Retina (tissue), 1 donor: ENCODE results near the gene TDRD12.
"Not testable (repeated sequence)": the region's sequence is repeated elsewhere in the genome, so short reads cannot be mapped to it uniquely, and the experiment has no call there.

ENCODE experiments used
- DNase-seq: peaks from one replicate; pipeline ENCODE4 v3.0.0-alpha.2; 2016

TDRD12 gene

DNA sequence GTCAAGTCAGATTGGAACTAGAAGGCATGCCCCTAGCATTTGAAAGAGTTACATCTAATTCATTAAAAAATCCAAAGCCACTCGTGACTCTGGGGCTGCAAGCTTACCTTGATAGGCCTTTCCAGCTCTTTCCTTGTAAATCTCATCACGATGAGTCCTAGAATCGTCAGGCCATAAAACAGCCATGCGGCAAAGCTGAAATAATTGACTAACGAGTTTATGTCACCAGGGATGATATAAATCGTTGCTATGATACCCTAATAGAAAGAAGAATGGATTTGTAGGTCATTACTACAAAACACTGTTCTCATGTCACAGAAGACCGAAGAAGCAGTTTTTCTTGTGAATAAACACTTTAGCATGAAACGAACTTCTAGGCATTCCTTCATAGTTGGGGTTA, 122.5 kb downstream of the TDRD12 start:
- no peak for DNase-seq

DNA sequence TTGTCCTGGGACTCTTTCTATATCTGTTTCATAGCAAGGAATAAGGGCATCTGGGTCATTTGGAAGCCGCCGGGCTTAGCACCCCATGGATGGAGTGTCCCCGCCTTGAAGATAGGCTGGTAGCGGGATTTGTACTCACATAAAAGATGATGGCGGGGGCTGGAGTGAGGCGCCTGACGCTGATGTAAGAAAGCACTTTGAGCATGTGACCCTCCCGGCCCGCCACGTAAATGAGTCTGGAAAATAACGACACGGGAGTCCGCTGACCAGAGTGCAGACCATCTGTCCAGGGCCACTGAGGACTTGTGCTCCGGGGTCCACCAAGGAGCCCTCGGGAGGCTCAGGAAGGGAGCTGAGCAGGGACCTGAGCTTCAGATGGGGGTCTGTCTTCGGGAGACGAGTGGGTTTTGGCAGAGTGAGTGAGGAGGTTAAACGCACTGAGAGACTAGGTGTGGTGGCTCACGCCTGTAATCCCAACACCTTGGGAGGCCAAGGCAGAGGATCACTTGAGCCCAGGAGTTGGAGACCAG, 124.2 kb downstream of the TDRD12 start:
- DNase-seq: no peak

GRCh38 chr19:32848035-32848434, 128.5 kb downstream of the TDRD12 start:
- not testable (repeated sequence) for DNase-seq

GRCh38 chr19:32852216-32852615, 132.6 kb downstream of the TDRD12 start:
- DNase-seq: no peak

- DNase-seq: not testable (repeated sequence)
Observed at GRCh38 chr19:32856818-32857217, 137.3 kb downstream of the TDRD12 start.

GRCh38 chr19:32857584-32857983, 138.0 kb downstream of the TDRD12 start:
- no peak for DNase-seq

GRCh38 chr19:32858155-32858554, 138.6 kb downstream of the TDRD12 start:
- no peak for DNase-seq

DNA sequence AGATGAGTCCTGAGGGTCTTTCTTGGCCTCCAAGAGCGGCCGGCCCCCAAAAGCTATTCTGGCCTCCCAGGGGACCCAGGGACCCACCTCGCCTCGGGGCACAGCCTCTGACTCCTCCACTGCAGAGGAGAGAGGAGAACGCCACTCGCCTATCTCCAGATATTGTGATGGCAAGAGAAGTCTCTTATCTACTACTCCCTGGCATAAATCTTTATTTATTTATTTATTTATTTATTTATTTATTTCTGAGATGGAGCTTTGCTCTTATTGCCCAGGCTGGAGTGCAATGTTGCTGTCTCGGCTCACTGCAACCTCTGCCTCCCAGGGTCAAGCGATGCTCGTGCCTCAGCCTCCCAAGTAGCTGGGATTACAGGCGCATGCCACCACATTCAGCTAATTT, 139.0 kb downstream of the TDRD12 start:
- no peak for DNase-seq

DNA sequence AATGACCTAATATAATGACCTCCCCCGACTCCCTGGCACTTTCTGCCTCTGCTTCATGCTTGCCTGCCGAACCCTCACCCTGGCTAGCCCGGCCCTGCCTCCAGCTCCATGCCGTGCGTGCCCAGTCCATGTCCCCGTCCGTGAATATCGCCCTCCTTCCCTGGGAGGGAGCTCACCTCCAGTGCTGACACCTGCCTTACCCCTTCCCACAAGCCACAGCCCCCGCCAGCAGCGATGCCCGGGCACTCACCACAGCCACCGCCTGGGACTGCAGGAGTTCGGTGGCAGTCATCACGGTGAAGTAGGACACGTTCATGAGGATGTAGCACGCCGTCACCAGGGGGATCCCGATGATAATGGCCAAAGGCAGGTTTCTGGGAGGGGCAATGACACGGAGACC, 140.0 kb downstream of the TDRD12 start:
- DNase-seq: no peak

DNA sequence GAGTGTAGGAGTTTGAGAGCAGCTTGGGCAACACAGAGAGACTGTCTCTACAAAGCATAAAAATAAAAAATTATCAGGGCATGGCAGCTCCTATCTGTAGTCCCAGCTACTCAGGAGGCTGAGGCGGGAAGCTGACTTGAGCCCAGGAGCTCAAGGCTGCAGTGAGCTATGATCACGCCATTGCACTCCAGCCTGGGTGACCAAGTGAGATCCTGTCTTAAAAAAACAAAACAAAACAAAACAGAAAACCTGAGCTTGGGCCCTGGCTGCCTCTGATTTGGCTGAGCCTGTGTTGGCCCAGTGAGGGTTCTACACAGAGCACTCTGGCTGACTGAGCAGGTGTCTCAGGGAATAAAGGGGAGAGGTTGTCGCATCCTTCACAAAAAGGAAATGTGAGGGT, 142.0 kb downstream of the TDRD12 start:
- DNase-seq: no peak

DNA sequence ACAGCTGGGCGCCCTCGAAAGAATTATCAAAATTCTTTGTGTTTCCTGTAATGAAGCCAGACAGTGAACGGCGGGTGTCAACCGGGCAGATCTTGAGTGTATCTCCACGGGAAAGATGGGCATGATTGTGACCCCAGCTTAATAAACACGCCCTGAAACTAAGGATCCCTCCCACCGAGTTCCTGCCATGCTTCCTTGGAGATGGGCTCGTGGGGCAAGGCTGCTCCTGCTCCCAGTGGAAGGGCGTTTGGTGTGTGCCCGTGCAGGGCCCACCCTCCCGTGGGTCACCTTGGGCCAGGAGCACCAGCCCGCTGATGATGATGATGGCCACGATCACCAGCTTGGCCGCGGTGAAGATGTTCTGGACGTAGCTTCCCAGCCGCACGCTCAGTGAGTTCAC, 142.6 kb downstream of the TDRD12 start:
- no peak for DNase-seq

DNA sequence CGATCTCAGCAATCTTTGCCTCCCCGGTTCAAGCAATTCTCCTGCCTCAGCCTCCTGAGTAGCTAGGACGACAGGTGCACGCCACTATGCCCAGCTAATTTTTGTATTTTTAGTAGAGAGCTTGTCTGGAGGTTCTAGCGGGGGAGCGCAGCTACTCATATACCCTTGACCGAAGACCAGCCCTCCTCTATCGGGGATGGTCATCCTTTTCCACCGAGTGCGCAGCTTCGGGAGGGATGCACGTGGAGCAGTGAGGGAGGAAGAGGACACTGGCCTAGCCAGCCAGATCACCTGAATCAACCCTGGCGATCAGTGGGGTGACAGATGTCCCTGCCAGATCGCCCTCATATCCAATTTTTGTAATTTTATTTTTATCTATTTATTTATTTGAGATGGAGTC, 143.2 kb downstream of the TDRD12 start:
- DNase-seq: no peak

GRCh38 chr19:32863301-32863700, 143.7 kb downstream of the TDRD12 start:
- no peak for DNase-seq

GRCh38 chr19:32863841-32864240, 144.3 kb downstream of the TDRD12 start:
- no peak for DNase-seq

- no peak for DNase-seq
Observed at GRCh38 chr19:32864318-32865007, 144.9 kb downstream of the TDRD12 start.

DNA sequence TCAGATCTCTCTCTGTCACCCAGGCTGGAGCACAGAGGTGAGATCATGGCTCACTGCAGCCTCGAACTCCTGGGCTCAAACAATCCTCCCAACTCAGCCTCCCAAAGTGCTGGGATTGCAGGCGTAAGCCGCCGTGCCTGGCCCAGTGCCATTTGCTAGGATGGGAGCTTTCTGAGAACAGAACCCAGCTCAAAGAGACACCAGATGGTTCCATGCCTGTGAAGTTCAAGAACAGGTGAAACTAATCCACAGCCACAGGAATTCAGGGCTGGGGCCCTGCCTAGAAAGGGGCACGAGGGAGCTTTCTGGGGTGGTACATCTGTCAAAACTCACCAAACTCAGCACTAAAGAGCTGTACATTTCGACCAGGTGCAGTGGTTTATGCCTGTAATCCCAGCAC, 145.8 kb downstream of the TDRD12 start:
- DNase-seq: no peak

GRCh38 chr19:32866061-32866460, 146.5 kb downstream of the TDRD12 start:
- no peak for DNase-seq

GRCh38 chr19:32866564-32867265, 147.1 kb downstream of the TDRD12 start:
- no peak for DNase-seq

DNA sequence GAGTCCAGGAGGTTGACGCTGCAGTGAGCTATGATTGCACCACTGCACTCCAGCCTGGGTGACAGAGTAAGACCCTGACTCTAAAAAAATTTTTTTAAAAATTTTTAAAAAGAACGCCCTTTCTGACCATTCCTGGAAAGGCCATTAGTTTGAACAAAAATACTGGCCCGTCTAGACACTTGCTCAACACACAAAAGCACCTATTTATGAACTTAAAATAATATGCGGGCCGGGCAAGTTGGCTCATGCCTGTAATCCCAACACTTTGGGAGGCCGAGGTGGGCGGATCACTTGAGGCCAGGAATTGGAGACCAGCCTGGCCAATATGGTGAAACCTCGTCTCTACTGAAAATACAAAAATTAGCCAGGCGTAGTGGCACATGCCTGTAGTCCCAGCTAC, 147.9 kb downstream of the TDRD12 start:
- not testable (repeated sequence) for DNase-seq

DNA sequence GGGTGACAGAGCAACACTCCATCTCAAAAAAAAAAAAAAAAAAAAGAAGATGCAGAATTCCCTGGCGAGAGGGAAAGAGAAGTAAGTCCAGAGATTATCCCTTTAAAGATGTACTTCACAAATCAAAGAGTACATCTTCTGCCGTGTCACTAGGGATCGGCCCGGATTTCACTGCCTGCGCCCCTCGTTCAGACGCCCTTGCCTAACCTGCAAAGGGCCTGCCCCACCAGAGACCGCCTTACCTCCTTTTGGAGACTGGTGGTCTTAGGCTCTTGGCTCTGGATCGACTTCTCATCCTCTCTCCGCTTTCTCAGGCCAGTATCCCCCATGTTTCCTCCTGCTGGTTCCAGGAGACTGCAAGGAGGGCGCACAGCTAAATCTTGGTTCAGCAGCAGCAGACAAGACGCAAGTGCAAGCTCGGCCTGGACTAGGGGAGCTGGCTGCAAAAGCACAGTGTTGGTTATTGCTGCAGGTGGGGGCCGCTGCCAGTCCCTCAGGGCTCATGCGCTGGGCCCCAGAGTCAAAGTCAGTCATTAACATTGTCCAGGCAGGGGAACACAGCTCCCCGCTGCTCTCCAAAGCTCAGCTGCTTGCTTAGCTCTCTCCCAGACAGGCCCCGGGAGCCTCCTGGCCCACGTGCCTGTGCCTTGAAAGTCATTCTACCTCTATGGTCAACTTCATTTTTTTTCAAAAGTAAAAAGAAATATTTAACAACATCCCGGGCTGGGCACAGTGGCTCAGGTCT, 148.8 kb downstream of the TDRD12 start:
- DNase-seq: no peak

DNA sequence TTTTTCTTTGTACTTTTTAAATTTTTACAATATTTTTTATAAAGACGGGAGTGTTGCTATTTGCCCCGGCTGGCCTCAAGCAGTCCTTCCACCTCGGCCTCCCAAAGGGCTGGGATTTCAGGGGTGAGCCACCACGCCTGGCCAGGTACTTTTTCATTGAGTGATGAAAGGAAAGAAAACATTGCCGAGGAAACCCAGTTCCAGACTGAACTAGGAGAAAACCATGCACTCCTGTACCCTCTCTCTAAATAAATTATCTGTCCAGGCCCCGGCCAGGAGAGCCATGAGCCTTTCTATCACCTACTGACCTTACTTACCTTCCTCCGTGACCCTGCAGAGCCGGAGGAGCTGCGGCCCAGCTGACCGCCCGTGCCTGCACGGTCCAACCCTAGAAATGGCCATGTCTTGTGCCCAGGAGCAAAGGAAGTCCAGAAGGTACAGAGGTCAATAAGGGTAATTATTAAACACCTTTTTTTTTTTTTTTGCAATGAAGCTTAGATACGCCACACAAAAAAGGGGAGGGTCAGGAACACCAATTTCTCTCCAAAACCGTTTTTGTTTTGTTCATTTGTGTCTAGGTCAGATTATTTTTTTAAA, 149.9 kb downstream of the TDRD12 start, which contains the start of gene SLC7A9:
TSS of gene SLC7A9 (minus strand) at position 399 of the 597 bp plus-strand sequence. CDS start 1,233 bp downstream, outside the sequence.
- no peak for DNase-seq

GRCh38 chr19:32869966-32870573, 150.5 kb downstream of the TDRD12 start:
- DNase-seq: no peak
